HEK293 (cell line): ENCODE measurements around the gene GALNT9.

Experiments used
- CTCF ChIA-PET: fragments of 350-600 bp; formaldehyde crosslinking; extraction: SDS; loops from one replicate; lab custom pipeline; 2021; ENCODE audit warnings: antibody characterized with exemption; lab: Yijun Ruan, JAX
- POLR2A ChIA-PET: fragments of 300-600 bp; formaldehyde crosslinking; extraction: SDS; loops from one replicate; lab custom pipeline; 2020; ENCODE audit warnings: antibody characterized with exemption, inconsistent platforms; lab: Yijun Ruan, JAX
- H3K27ac ChIP-seq: fragments of 200-500 bp; sonication (Bioruptor generic); 2 replicates; pipeline ENCODE4 v1.5.1; 2014; ENCODE audit warnings: low read depth, low read length, control low read depth, inconsistent platforms; ENCODE audit errors: extremely low read depth
- H3K36me3 ChIP-seq, 2 experiments: fragments of 200-500 bp in 1 of 2; sonication (Bioruptor generic) in 1 of 2; 1 replicate in 1 of 2; 2 replicates in 1 of 2; pipeline ENCODE4 v1.5.1; 2014 to 2017; ENCODE audit warnings: inconsistent platforms in 2 of 2, low read length in 2 of 2; ENCODE audit not compliant: control insufficient read depth in 2 of 2, insufficient read depth in 1 of 2
- H3K4me1 ChIP-seq: fragments of 200-500 bp; sonication (Bioruptor generic); 2 replicates; pipeline ENCODE4 v1.5.1; 2014; ENCODE audit warnings: mild to moderate bottlenecking, low read length, inconsistent platforms; ENCODE audit not compliant: control insufficient read depth, insufficient read depth
- H3K4me3 ChIP-seq: 2 replicates; pipeline ENCODE4 v1.5.1; 2011; ENCODE audit warnings: low read depth, mild to moderate bottlenecking, control low read depth, low read length, moderate library complexity
- H3K9me3 ChIP-seq: fragments of 200-500 bp; sonication (Bioruptor generic); 2 replicates; pipeline ENCODE4 v1.5.1; 2014; ENCODE audit warnings: low read depth, low read length, inconsistent platforms; ENCODE audit not compliant: control insufficient read depth, insufficient read depth
- BCL11A ChIP-seq: fragments of 450-650 bp; formaldehyde crosslinking; IDR thresholded peaks from 2 replicates; pipeline ENCODE4 v1.5.1; 2016; ENCODE audit warnings: low read depth, missing biosample characterization, missing genetic modification characterization
- GLIS1 ChIP-seq: fragments of 450-650 bp; formaldehyde crosslinking; IDR thresholded peaks from 2 replicates; pipeline ENCODE4 v1.5.1; 2016; ENCODE audit warnings: missing biosample characterization, missing genetic modification characterization
- ZFP37 ChIP-seq: fragments of 450-650 bp; formaldehyde crosslinking; IDR thresholded peaks from 2 replicates; pipeline ENCODE4 v1.5.1; 2016; ENCODE audit warnings: missing biosample characterization, missing genetic modification characterization
- ZFP69B ChIP-seq: fragments of 450-650 bp; formaldehyde crosslinking; IDR thresholded peaks from 2 replicates; pipeline ENCODE4 v1.5.1; 2016; ENCODE audit warnings: missing biosample characterization, missing genetic modification characterization
- ZIC2 ChIP-seq: fragments of 450-650 bp; formaldehyde crosslinking; IDR thresholded peaks from 2 replicates; pipeline ENCODE4 v1.5.1; 2016; ENCODE audit warnings: missing biosample characterization, missing genetic modification characterization
- ZNF10 ChIP-seq: fragments of 450-650 bp; formaldehyde crosslinking; IDR thresholded peaks from 2 replicates; pipeline ENCODE4 v1.5.1; 2017; ENCODE audit warnings: missing biosample characterization, missing genetic modification characterization
- ZNF155 ChIP-seq: fragments of 450-650 bp; formaldehyde crosslinking; IDR thresholded peaks from 2 replicates; pipeline ENCODE4 v1.5.1; 2016; ENCODE audit warnings: missing biosample characterization, missing genetic modification characterization
- ZNF175 ChIP-seq: fragments of 450-650 bp; formaldehyde crosslinking; IDR thresholded peaks from 2 replicates; pipeline ENCODE4 v1.5.1; 2016; ENCODE audit warnings: missing biosample characterization, missing genetic modification characterization
- ZNF19 ChIP-seq: fragments of 450-650 bp; formaldehyde crosslinking; IDR thresholded peaks from 2 replicates; pipeline ENCODE4; 2016; ENCODE audit warnings: missing biosample characterization, missing genetic modification characterization, low read depth
- ZNF2 ChIP-seq: fragments of 450-650 bp; formaldehyde crosslinking; IDR thresholded peaks from 2 replicates; pipeline ENCODE4 v1.5.1; 2016; ENCODE audit warnings: missing biosample characterization, missing genetic modification characterization
- ZNF266 ChIP-seq: fragments of 450-650 bp; formaldehyde crosslinking; IDR thresholded peaks from 2 replicates; pipeline ENCODE4 v1.5.1; 2016; ENCODE audit warnings: missing biosample characterization, missing genetic modification characterization, low read depth
- ZNF350 ChIP-seq: fragments of 450-650 bp; formaldehyde crosslinking; IDR thresholded peaks from 2 replicates; pipeline ENCODE4 v1.5.0; 2017; ENCODE audit warnings: missing biosample characterization, mild to moderate bottlenecking, missing genetic modification characterization
- ZNF366 ChIP-seq: fragments of 450-650 bp; formaldehyde crosslinking; conservative IDR thresholded peaks from 2 replicates; pipeline ENCODE4 v1.5.1; 2016; ENCODE audit warnings: missing biosample characterization, missing genetic modification characterization
- ZNF785 ChIP-seq: fragments of 450-650 bp; formaldehyde crosslinking; IDR thresholded peaks from 2 replicates; pipeline ENCODE4 v1.5.1; 2016; ENCODE audit warnings: missing biosample characterization, missing genetic modification characterization
- TF ChIP-seq, protein P1 (sequence below): fragments of 450-650 bp; formaldehyde crosslinking; conservative IDR thresholded peaks from 2 replicates; pipeline ENCODE4 v1.5.1; 2016; ENCODE audit warnings: low read depth, missing biosample characterization, missing genetic modification characterization
- TF ChIP-seq, protein P2 (sequence below): IDR thresholded peaks from 2 replicates; pipeline ENCODE4 v1.6.1; 2011; ENCODE audit warnings: mild to moderate bottlenecking, low read depth, low read length, borderline replicate concordance
- TF ChIP-seq, protein P3 (sequence below): fragments of 450-650 bp; formaldehyde crosslinking; IDR thresholded peaks from 2 replicates; pipeline ENCODE4 v1.5.1; 2017; ENCODE audit warnings: missing biosample characterization, missing genetic modification characterization
- TF ChIP-seq, protein P4 (sequence below): fragments of 450-650 bp; formaldehyde crosslinking; IDR thresholded peaks from 2 replicates; pipeline ENCODE4 v1.5.1; 2017; ENCODE audit warnings: missing biosample characterization, missing genetic modification characterization
- TF ChIP-seq, protein P5 (sequence below): fragments of 450-650 bp; formaldehyde crosslinking; IDR thresholded peaks from 2 replicates; pipeline ENCODE4 v1.5.1; 2017; ENCODE audit warnings: missing biosample characterization, missing genetic modification characterization

GALNT9 gene

DNA sequence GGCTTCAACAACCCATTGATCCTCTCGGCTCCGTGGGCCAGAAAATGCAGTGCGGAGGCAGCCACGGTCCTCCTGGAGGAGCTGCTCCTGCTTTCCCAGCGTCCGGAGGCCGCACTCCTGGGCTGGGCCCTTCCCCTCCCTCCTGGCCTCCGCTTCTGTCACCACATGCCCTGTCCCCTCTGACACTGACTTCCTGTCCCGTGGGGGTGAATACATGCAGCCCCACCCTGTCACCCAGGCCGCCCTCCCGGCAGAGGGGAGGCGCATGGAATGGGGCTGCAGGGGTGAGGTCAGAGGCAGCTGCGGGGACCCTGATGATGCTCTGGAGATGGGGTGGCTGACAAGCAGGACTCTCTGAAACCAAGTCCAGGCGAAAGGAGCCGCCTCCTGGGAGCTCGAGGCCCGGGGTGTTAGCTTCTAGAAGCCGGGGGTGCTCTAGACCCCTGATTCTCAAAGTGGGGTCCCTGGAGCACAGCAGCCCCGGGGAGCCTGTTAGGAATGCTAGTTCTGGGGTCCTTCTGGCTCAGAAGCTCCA, 152.9 kb downstream of the GALNT9 start:
- Histone ChIP-seq H3K9me3 (no peaks in the 10 kb centered on the region), H3K27ac (no peak overlapping the region), H3K4me1 (no peaks in the 10 kb centered on the region), H3K36me3 (no peaks in the 10 kb centered on the region), H3K4me3 (no peak overlapping the region)
- POLR2A ChIA-PET, result no interaction called here
- TF ChIP-seq, protein P1, sequence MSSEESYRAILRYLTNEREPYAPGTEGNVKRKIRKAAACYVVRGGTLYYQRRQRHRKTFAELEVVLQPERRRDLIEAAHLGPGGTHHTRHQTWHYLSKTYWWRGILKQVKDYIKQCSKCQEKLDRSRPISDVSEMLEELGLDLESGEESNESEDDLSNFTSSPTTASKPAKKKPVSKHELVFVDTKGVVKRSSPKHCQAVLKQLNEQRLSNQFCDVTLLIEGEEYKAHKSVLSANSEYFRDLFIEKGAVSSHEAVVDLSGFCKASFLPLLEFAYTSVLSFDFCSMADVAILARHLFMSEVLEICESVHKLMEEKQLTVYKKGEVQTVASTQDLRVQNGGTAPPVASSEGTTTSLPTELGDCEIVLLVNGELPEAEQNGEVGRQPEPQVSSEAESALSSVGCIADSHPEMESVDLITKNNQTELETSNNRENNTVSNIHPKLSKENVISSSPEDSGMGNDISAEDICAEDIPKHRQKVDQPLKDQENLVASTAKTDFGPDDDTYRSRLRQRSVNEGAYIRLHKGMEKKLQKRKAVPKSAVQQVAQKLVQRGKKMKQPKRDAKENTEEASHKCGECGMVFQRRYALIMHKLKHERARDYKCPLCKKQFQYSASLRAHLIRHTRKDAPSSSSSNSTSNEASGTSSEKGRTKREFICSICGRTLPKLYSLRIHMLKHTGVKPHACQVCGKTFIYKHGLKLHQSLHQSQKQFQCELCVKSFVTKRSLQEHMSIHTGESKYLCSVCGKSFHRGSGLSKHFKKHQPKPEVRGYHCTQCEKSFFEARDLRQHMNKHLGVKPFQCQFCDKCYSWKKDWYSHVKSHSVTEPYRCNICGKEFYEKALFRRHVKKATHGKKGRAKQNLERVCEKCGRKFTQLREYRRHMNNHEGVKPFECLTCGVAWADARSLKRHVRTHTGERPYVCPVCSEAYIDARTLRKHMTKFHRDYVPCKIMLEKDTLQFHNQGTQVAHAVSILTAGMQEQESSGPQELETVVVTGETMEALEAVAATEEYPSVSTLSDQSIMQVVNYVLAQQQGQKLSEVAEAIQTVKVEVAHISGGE (tag by site-specific recombination), result no peak
- TF ChIP-seq ZFP37 (tag by site-specific recombination) (no peak), ZNF10 (no peak), ZNF366 (tag by site-specific recombination) (no peak), ZNF19 (tag by site-specific recombination) (no peak), ZNF266 (tag by site-specific recombination) (no peak), ZIC2 (tag by site-specific recombination) (no peak), ZNF2 (tag by site-specific recombination) (no peak), BCL11A (no peak), ZNF350 (tag by site-specific recombination) (no peak), ZNF155 (tag by site-specific recombination) (no peak), ZFP69B (tag by site-specific recombination) (no peak), GLIS1 (tag by site-specific recombination) (no peak), ZNF175 (tag by site-specific recombination) (no peak), ZNF785 (tag by site-specific recombination) (no peak)
- TF ChIP-seq, protein P2, sequence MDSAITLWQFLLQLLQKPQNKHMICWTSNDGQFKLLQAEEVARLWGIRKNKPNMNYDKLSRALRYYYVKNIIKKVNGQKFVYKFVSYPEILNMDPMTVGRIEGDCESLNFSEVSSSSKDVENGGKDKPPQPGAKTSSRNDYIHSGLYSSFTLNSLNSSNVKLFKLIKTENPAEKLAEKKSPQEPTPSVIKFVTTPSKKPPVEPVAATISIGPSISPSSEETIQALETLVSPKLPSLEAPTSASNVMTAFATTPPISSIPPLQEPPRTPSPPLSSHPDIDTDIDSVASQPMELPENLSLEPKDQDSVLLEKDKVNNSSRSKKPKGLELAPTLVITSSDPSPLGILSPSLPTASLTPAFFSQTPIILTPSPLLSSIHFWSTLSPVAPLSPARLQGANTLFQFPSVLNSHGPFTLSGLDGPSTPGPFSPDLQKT, result no peak
- TF ChIP-seq, protein P3, sequence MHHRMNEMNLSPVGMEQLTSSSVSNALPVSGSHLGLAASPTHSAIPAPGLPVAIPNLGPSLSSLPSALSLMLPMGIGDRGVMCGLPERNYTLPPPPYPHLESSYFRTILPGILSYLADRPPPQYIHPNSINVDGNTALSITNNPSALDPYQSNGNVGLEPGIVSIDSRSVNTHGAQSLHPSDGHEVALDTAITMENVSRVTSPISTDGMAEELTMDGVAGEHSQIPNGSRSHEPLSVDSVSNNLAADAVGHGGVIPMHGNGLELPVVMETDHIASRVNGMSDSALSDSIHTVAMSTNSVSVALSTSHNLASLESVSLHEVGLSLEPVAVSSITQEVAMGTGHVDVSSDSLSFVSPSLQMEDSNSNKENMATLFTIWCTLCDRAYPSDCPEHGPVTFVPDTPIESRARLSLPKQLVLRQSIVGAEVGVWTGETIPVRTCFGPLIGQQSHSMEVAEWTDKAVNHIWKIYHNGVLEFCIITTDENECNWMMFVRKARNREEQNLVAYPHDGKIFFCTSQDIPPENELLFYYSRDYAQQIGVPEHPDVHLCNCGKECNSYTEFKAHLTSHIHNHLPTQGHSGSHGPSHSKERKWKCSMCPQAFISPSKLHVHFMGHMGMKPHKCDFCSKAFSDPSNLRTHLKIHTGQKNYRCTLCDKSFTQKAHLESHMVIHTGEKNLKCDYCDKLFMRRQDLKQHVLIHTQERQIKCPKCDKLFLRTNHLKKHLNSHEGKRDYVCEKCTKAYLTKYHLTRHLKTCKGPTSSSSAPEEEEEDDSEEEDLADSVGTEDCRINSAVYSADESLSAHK (tag by site-specific recombination), result no peak
- TF ChIP-seq, protein P4, sequence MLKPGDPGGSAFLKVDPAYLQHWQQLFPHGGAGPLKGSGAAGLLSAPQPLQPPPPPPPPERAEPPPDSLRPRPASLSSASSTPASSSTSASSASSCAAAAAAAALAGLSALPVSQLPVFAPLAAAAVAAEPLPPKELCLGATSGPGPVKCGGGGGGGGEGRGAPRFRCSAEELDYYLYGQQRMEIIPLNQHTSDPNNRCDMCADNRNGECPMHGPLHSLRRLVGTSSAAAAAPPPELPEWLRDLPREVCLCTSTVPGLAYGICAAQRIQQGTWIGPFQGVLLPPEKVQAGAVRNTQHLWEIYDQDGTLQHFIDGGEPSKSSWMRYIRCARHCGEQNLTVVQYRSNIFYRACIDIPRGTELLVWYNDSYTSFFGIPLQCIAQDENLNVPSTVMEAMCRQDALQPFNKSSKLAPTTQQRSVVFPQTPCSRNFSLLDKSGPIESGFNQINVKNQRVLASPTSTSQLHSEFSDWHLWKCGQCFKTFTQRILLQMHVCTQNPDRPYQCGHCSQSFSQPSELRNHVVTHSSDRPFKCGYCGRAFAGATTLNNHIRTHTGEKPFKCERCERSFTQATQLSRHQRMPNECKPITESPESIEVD, result no peak
- TF ChIP-seq, protein P5, sequence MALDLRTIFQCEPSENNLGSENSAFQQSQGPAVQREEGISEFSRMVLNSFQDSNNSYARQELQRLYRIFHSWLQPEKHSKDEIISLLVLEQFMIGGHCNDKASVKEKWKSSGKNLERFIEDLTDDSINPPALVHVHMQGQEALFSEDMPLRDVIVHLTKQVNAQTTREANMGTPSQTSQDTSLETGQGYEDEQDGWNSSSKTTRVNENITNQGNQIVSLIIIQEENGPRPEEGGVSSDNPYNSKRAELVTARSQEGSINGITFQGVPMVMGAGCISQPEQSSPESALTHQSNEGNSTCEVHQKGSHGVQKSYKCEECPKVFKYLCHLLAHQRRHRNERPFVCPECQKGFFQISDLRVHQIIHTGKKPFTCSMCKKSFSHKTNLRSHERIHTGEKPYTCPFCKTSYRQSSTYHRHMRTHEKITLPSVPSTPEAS, result no peak
- TF ChIP-seq, all 188 proteins: peak for 0
- CTCF ChIA-PET, result no interaction called here
